HG02885 (cell line): ENCODE results near the gene NADK2.

ENCODE experiments used
- ATAC-seq: cut with Tn5 transposase; IDR thresholded peaks from one replicate; pipeline ENCODE4 v1.9.1; 2021; ENCODE audit warnings: mild to moderate bottlenecking; ENCODE audit not compliant: unreplicated experiment, poor library complexity

NADK2 gene

GRCh38 chr5:36172599-36172998 is 69.1 kb downstream of the NADK2 start:
- no peak for ATAC-seq

- no peak for ATAC-seq
These were observed 70.8 kb downstream of the NADK2 start for GRCh38 chr5:36170832-36171424.

- no peak for ATAC-seq
These were observed 73.0 kb downstream of the NADK2 start for GRCh38 chr5:36168737-36169136.

- ATAC-seq, result no peak
These were observed 77.3 kb downstream of the NADK2 start for GRCh38 chr5:36164461-36164860.

- ATAC-seq, result no peak
These were observed 78.8 kb downstream of the NADK2 start for GRCh38 chr5:36162810-36163486.

GRCh38 chr5:36161361-36161760 is 80.4 kb downstream of the NADK2 start:
- ATAC-seq, result no peak

GRCh38 chr5:36160617-36161016 is 81.1 kb downstream of the NADK2 start:
- no peak for ATAC-seq

- no peak for ATAC-seq
These were observed 83.6 kb downstream of the NADK2 start for GRCh38 chr5:36158144-36158543.

- no peak for ATAC-seq
These were observed 85.1 kb downstream of the NADK2 start for GRCh38 chr5:36156619-36157018.

GRCh38 chr5:36156121-36156601 is 85.6 kb downstream of the NADK2 start:
- ATAC-seq, result no peak

GRCh38 chr5:36155291-36155690 is 86.4 kb downstream of the NADK2 start:
- no peak for ATAC-seq

- ATAC-seq, result no peak
These were observed 88.0 kb downstream of the NADK2 start for GRCh38 chr5:36153726-36154125.

GRCh38 chr5:36153298-36153677 is 88.4 kb downstream of the NADK2 start:
- ATAC-seq, result no peak

GRCh38 chr5:36152324-36153297 is 89.1 kb downstream of the NADK2 start:
- ATAC-seq, result peak; percentile 0

GRCh38 chr5:36151434-36152323 is 90.0 kb downstream of the NADK2 start, which contains the start of the genes LMBRD2 and SKP2:
TSS of gene LMBRD2 (minus strand) at chr5:36151887. CDS start at chr5:36143349, 8,538 bp downstream.
TSS of gene SKP2 (plus strand) at chr5:36152111. CDS start at chr5:36152263, 152 bp downstream.
- ATAC-seq, result peak; percentile 98

- ATAC-seq, result peak; percentile 37
These were observed 90.9 kb downstream of the NADK2 start for GRCh38 chr5:36150676-36151433.

GRCh38 chr5:36147681-36148080 is 94.0 kb downstream of the NADK2 start:
- no peak for ATAC-seq

- no peak for ATAC-seq
These were observed 95.3 kb downstream of the NADK2 start for GRCh38 chr5:36146390-36146789.

- no peak for ATAC-seq
These were observed 96.4 kb downstream of the NADK2 start for GRCh38 chr5:36145311-36145710.
